ENCODE data around the gene TMEM121B.

Gene TMEM121B

DNA sequence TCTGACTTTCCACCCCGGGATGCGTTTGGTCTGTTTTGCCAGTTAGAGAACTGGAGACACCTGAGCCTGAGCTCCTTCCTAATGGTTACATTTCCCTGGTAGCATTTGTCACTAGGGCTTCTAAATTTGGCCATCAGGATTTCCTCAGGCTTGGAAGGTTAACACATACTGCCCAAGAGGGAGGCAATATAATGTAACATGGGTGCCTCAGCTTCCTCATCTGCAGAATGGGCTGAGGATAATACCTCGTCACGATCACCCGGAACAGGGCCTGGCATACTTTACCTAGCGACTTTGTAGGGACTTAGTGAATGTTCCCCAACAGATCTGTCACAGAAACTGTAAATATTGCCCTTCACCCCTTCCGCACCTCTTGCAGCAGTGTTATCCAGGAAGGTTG lies 25.1 kb downstream of the TMEM121B start:
- WGBS (ENCODE audit: insufficient coverage), result 98% methylated on average over 7 of the region's 7 CpGs
- Histone ChIP-seq H3K4me1 (ENCODE audit: control extremely low read depth in 1 of 4, control insufficient read depth in 4 of 4, insufficient read depth in 4 of 4, low read length in 3 of 4) (peaks cover 29 to 70% (median 36%) of the 10 kb centered on the region in 4 experiments), H3K36me3 (ENCODE audit: control insufficient read depth in 4 of 4, insufficient read depth in 4 of 4, low read length in 3 of 4) (peaks cover 0 to 45% (median 13%) of the 10 kb centered on the region in 4 experiments), H3K4me3 (ENCODE audit: control insufficient read depth in 1 of 7, extremely low read depth in 1 of 7, insufficient read depth in 4 of 7, low read depth in 2 of 7, low read length in 6 of 7) (no peak overlapping the region), H3K9me3 (ENCODE audit: control extremely low read depth in 1 of 5, control insufficient read depth in 4 of 5, insufficient read depth in 2 of 5, low read depth in 1 of 5, low read length in 4 of 5) (no peaks in the 10 kb centered on the region), H3K27ac (ENCODE audit: insufficient read depth in 1 of 2, low read depth in 1 of 2, low read length in 2 of 2, poor library complexity in 1 of 2, severe bottlenecking in 2 of 2) (no peak overlapping the region), H3K27me3 (replicated peaks in 2 of 5; ENCODE audit: control insufficient read depth in 4 of 5, insufficient read depth in 5 of 5, low read length in 4 of 5) (peaks cover 0 to 3% (median 0%) of the 10 kb centered on the region in 5 experiments)
- DNase-seq, result no peak
- CTCF ChIA-PET, result interaction anchor here (0.6 to 2.1 kb wide), 8 partner anchors 11 to 76 kb away, joined by 3 to 8 read pairs (median 4); no protein-coding TSS in a partner anchor
- POLR2A ChIA-PET, result no interaction called here

DNA sequence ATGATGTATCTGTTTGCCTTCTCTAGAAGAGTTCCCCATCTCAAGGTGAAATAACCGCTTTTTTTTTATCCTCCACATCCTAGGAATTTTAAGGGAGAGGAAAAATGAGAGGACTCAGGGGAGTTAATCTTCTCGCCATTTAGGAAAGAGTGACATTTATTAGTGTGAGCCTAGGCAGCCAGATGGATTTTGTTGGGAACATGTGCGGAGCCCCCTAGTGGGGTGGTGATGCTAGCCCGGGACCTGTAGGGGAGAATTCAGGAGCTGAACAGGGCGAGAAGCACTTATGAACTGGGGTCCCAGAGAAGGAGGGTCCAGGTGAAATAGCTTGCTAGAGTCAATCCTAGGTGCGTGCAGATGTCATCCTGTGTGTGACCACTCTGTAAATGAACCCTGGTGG lies 25.6 kb downstream of the TMEM121B start:
- POLR2A ChIA-PET, result no interaction called here
- H3K4me1 ChIP-seq (ENCODE audit: control extremely low read depth in 1 of 4, control insufficient read depth in 4 of 4, insufficient read depth in 4 of 4, low read length in 3 of 4), result peaks cover 26 to 70% (median 34%) of the 10 kb centered on the region in 4 experiments
- CTCF ChIA-PET, result interaction anchor here (0.9 to 2.1 kb wide), 8 partner anchors 11 to 76 kb away, joined by 3 to 8 read pairs (median 4); no protein-coding TSS in a partner anchor
- no peak for DNase-seq
- H3K27me3 ChIP-seq (replicated peaks in 2 of 5; ENCODE audit: control insufficient read depth in 4 of 5, insufficient read depth in 5 of 5, low read length in 4 of 5), result peaks cover 0 to 2% (median 0%) of the 10 kb centered on the region in 5 experiments
- H3K4me3 ChIP-seq (ENCODE audit: control insufficient read depth in 1 of 7, extremely low read depth in 1 of 7, insufficient read depth in 4 of 7, low read depth in 2 of 7, low read length in 6 of 7), result no peak overlapping the region
- no peak overlapping the region for H3K27ac ChIP-seq (ENCODE audit: insufficient read depth in 1 of 2, low read depth in 1 of 2, low read length in 2 of 2, poor library complexity in 1 of 2, severe bottlenecking in 2 of 2)
- WGBS (ENCODE audit: insufficient coverage), result 86% methylated on average over 5 of the region's 6 CpGs
- no peaks in the 10 kb centered on the region for H3K9me3 ChIP-seq (ENCODE audit: control extremely low read depth in 1 of 5, control insufficient read depth in 4 of 5, insufficient read depth in 2 of 5, low read depth in 1 of 5, low read length in 4 of 5)
- H3K36me3 ChIP-seq (ENCODE audit: control insufficient read depth in 4 of 4, insufficient read depth in 4 of 4, low read length in 3 of 4), result peaks cover 0 to 40% (median 9%) of the 10 kb centered on the region in 4 experiments

- CTCF ChIA-PET, result interaction anchor here (1.3 kb wide), 1 partner anchor 29 kb away, joined by 3 read pairs; no protein-coding TSS in a partner anchor
- no peak for DNase-seq
- Histone ChIP-seq H3K9me3 (ENCODE audit: control extremely low read depth in 1 of 5, control insufficient read depth in 4 of 5, insufficient read depth in 2 of 5, low read depth in 1 of 5, low read length in 4 of 5) (no peaks in the 10 kb centered on the region), H3K36me3 (ENCODE audit: control insufficient read depth in 4 of 4, insufficient read depth in 4 of 4, low read length in 3 of 4) (peaks cover 0 to 19% (median 0%) of the 10 kb centered on the region in 4 experiments), H3K4me3 (ENCODE audit: control insufficient read depth in 1 of 7, extremely low read depth in 1 of 7, insufficient read depth in 4 of 7, low read depth in 2 of 7, low read length in 6 of 7) (no peak overlapping the region), H3K27ac (ENCODE audit: insufficient read depth in 1 of 2, low read depth in 1 of 2, low read length in 2 of 2, poor library complexity in 1 of 2, severe bottlenecking in 2 of 2) (no peak overlapping the region), H3K4me1 (ENCODE audit: control extremely low read depth in 1 of 4, control insufficient read depth in 4 of 4, insufficient read depth in 4 of 4, low read length in 3 of 4) (peaks cover 17 to 68% (median 27%) of the 10 kb centered on the region in 4 experiments), H3K27me3 (replicated peaks in 2 of 5; ENCODE audit: control insufficient read depth in 4 of 5, insufficient read depth in 5 of 5, low read length in 4 of 5) (peaks cover 0 to 2% (median 0%) of the 10 kb centered on the region in 5 experiments)
- 100% methylated on average over 3 of the region's 3 CpGs for WGBS (ENCODE audit: insufficient coverage)
- POLR2A ChIA-PET, result no interaction called here
Measured at GRCh38 chr22:17093081-17093480, 28.1 kb downstream of the TMEM121B start.

- ChIA-PET CTCF (interaction anchor here (1.2 kb wide), 1 partner anchor 15 kb away, joined by 3 read pairs; no protein-coding TSS in a partner anchor), POLR2A (no interaction called here)
- Histone ChIP-seq H3K27me3 (replicated peaks in 2 of 5; ENCODE audit: control insufficient read depth in 4 of 5, insufficient read depth in 5 of 5, low read length in 4 of 5) (peaks cover 0 to 2% (median 0%) of the 10 kb centered on the region in 5 experiments), H3K9me3 (ENCODE audit: control extremely low read depth in 1 of 5, control insufficient read depth in 4 of 5, insufficient read depth in 2 of 5, low read depth in 1 of 5, low read length in 4 of 5) (no peaks in the 10 kb centered on the region), H3K27ac (ENCODE audit: insufficient read depth in 1 of 2, low read depth in 1 of 2, low read length in 2 of 2, poor library complexity in 1 of 2, severe bottlenecking in 2 of 2) (no peak overlapping the region), H3K36me3 (ENCODE audit: control insufficient read depth in 4 of 4, insufficient read depth in 4 of 4, low read length in 3 of 4) (peaks cover 0 to 8% (median 0%) of the 10 kb centered on the region in 4 experiments), H3K4me1 (ENCODE audit: control extremely low read depth in 1 of 4, control insufficient read depth in 4 of 4, insufficient read depth in 4 of 4, low read length in 3 of 4) (peaks cover 17 to 68% (median 28%) of the 10 kb centered on the region in 4 experiments), H3K4me3 (ENCODE audit: control insufficient read depth in 1 of 7, extremely low read depth in 1 of 7, insufficient read depth in 4 of 7, low read depth in 2 of 7, low read length in 6 of 7) (no peak overlapping the region)
- WGBS (ENCODE audit: insufficient coverage), result 46% methylated on average over 2 of the region's 4 CpGs
- no peak for DNase-seq
Measured at GRCh38 chr22:17091851-17092250, 29.3 kb downstream of the TMEM121B start.

GRCh38 chr22:17090550-17090949 lies 30.6 kb downstream of the TMEM121B start:
- peaks cover 29 to 69% (median 36%) of the 10 kb centered on the region in 4 experiments for H3K4me1 ChIP-seq (ENCODE audit: control extremely low read depth in 1 of 4, control insufficient read depth in 4 of 4, insufficient read depth in 4 of 4, low read length in 3 of 4)
- H3K36me3 ChIP-seq (ENCODE audit: control insufficient read depth in 4 of 4, insufficient read depth in 4 of 4, low read length in 3 of 4), result peaks cover 0 to 7% (median 0%) of the 10 kb centered on the region in 4 experiments
- H3K4me3 ChIP-seq (ENCODE audit: control insufficient read depth in 1 of 7, extremely low read depth in 1 of 7, insufficient read depth in 4 of 7, low read depth in 2 of 7, low read length in 6 of 7), result no peak overlapping the region
- DNase-seq, result no peak
- ChIA-PET POLR2A (no interaction called here), CTCF (no interaction called here)
- H3K27ac ChIP-seq (ENCODE audit: insufficient read depth in 1 of 2, low read depth in 1 of 2, low read length in 2 of 2, poor library complexity in 1 of 2, severe bottlenecking in 2 of 2), result no peak overlapping the region
- H3K9me3 ChIP-seq (ENCODE audit: control extremely low read depth in 1 of 5, control insufficient read depth in 4 of 5, insufficient read depth in 2 of 5, low read depth in 1 of 5, low read length in 4 of 5), result no peaks in the 10 kb centered on the region
- peaks cover 0 to 4% (median 0%) of the 10 kb centered on the region in 5 experiments for H3K27me3 ChIP-seq (replicated peaks in 2 of 5; ENCODE audit: control insufficient read depth in 4 of 5, insufficient read depth in 5 of 5, low read length in 4 of 5)

GRCh38 chr22:17087498-17088131 lies 33.5 kb downstream of the TMEM121B start:
- H3K27me3 ChIP-seq (replicated peaks in 2 of 5; ENCODE audit: control insufficient read depth in 4 of 5, insufficient read depth in 5 of 5, low read length in 4 of 5), result peaks cover 0 to 2% (median 0%) of the 10 kb centered on the region in 5 experiments
- H3K4me3 ChIP-seq (ENCODE audit: control insufficient read depth in 1 of 7, extremely low read depth in 1 of 7, insufficient read depth in 4 of 7, low read depth in 2 of 7, low read length in 6 of 7), result peak overlapping the region in 6 of 7 experiments; percentile 6 to 84 (median 58)
- H3K27ac ChIP-seq (ENCODE audit: insufficient read depth in 1 of 2, low read depth in 1 of 2, low read length in 2 of 2, poor library complexity in 1 of 2, severe bottlenecking in 2 of 2), result no peak overlapping the region
- ChIA-PET POLR2A (interaction anchor here (1.0 kb wide), 1 partner anchor 19 kb away, joined by 3 read pairs; no protein-coding TSS in a partner anchor), CTCF (interaction anchor here (0.9 to 4.1 kb wide), 5 partner anchors 10 to 84 kb away, joined by 3 to 18 read pairs (median 7); no protein-coding TSS in a partner anchor)
- H3K4me1 ChIP-seq (ENCODE audit: control extremely low read depth in 1 of 4, control insufficient read depth in 4 of 4, insufficient read depth in 4 of 4, low read length in 3 of 4), result peaks cover 32 to 76% (median 49%) of the 10 kb centered on the region in 4 experiments
- DNase-seq, result peak; percentile 68 to 93 (median 89)
- no peaks in the 10 kb centered on the region for H3K36me3 ChIP-seq (ENCODE audit: control insufficient read depth in 4 of 4, insufficient read depth in 4 of 4, low read length in 3 of 4)
- 20% methylated on average over 8 of the region's 12 CpGs for WGBS (ENCODE audit: insufficient coverage)
- no peaks in the 10 kb centered on the region for H3K9me3 ChIP-seq (ENCODE audit: control extremely low read depth in 1 of 5, control insufficient read depth in 4 of 5, insufficient read depth in 2 of 5, low read depth in 1 of 5, low read length in 4 of 5)
